A673 (cell line): ENCODE data around the gene ENTPD6. TPM values are rescaled to one million over a fixed set of nuclear protein-coding genes. Genes with fewer than 3 reads are reported as not detected.

Experiments used
- Bru-seq: library from RNA; stranded (reverse); fragments of 400-500 nt; gene quantifications from one replicate; lab custom pipeline; 2021; lab: Mats Ljungman, UMichigan
- BruChase-seq, 2 experiments: library from RNA; stranded (reverse); fragments of 400-500 nt; gene quantifications; one replicate each; lab custom pipeline; 2021; lab: Mats Ljungman, UMichigan
- BruUV-seq: library from RNA; stranded (reverse); fragments of 400-500 nt; replicated peaks from 2 replicates; lab custom pipeline; 2021; lab: Mats Ljungman, UMichigan
- CTCF ChIA-PET: fragments of 300-600 bp; sonication (Branson Sonifier 250); formaldehyde crosslinking; loops from one replicate; lab custom pipeline; 2022; ENCODE audit warnings: antibody characterized with exemption; lab: Charles Lee
- POLR2A ChIA-PET: fragments of 300-600 bp; sonication (Branson Sonifier 250); formaldehyde crosslinking; loops from one replicate; lab custom pipeline; 2022; ENCODE audit warnings: antibody characterized with exemption; ENCODE audit not compliant: low non-redundant PET; lab: Charles Lee
- DNase-seq: peaks from one replicate; pipeline ENCODE4 v3.0.0-alpha.2; 2015; ENCODE audit warnings: low spot score
- H3K27ac ChIP-seq: fragments of 200-600 bp; sonication (generic); 2 replicates; pipeline ENCODE4 v1.5.1; 2016; ENCODE audit warnings: mixed run types, low read depth, mild to moderate bottlenecking, mixed read lengths, antibody characterized with exemption, low read length; ENCODE audit not compliant: poor library complexity, severe bottlenecking
- H3K27me3 ChIP-seq: fragments of 200-600 bp; sonication (generic); replicated peaks from 2 replicates; pipeline ENCODE4 v1.6.1; 2017; ENCODE audit warnings: mixed run types, low read depth, mild to moderate bottlenecking, mixed read lengths, antibody characterized with exemption, low read length; ENCODE audit not compliant: insufficient read depth, poor library complexity
- H3K36me3 ChIP-seq: fragments of 200-600 bp; sonication (generic); 2 replicates; pipeline ENCODE4 v1.6.1; 2016; ENCODE audit warnings: mixed run types, mild to moderate bottlenecking, mixed read lengths, antibody characterized with exemption, low read length; ENCODE audit not compliant: insufficient read depth, poor library complexity, severe bottlenecking
- H3K4me1 ChIP-seq: fragments of 200-600 bp; sonication (generic); 2 replicates; pipeline ENCODE4 v1.6.1; 2017; ENCODE audit warnings: mixed run types, mild to moderate bottlenecking, mixed read lengths, antibody characterized with exemption, low read length; ENCODE audit not compliant: insufficient read depth, poor library complexity, severe bottlenecking
- H3K4me3 ChIP-seq: fragments of 200-600 bp; sonication (generic); 2 replicates; pipeline ENCODE4 v1.5.1; 2016; ENCODE audit warnings: low read depth, mixed run types, mild to moderate bottlenecking, mixed read lengths, low read length; ENCODE audit not compliant: poor library complexity, severe bottlenecking
- H3K9me3 ChIP-seq: fragments of 200-600 bp; sonication (generic); 2 replicates; pipeline ENCODE4 v1.6.1; 2016; ENCODE audit warnings: mixed run types, low read depth, mild to moderate bottlenecking, mixed read lengths, antibody characterized with exemption, low read length; ENCODE audit not compliant: poor library complexity, severe bottlenecking
- CTCF ChIP-seq: fragments of 300-800, 200-600 bp; sonication (generic); conservative IDR thresholded peaks from 2 replicates; pipeline ENCODE4 v1.5.1; 2017; ENCODE audit warnings: low read depth, mild to moderate bottlenecking, antibody characterized with exemption, low read length, moderate library complexity, mixed read lengths
- EZH2 ChIP-seq: fragments of 200-600 bp; sonication (generic); IDR thresholded peaks from 2 replicates; pipeline ENCODE4 v1.6.1; 2017; ENCODE audit warnings: borderline replicate concordance, low read depth, mild to moderate bottlenecking, mixed read lengths, antibody characterized with exemption, low read length; ENCODE audit not compliant: poor library complexity, severe bottlenecking
- intact Hi-C: fragments of 100-400 bp; cut with micrococcal nuclease; formaldehyde crosslinking; loops from one replicate; pipeline ENCODE4 v1.10.0; 2022; ENCODE audit not compliant: unreplicated experiment
- long read RNA-seq: library from polyadenylated mRNA; stranded (forward); transcript quantifications from one replicate; pipeline ENCODE4 v2.0.0, GENCODE V29; 2022
- total RNA-seq: library from RNA; stranded (reverse); gene quantifications from 2 replicates; pipeline ENCODE4 v1.2.3, GENCODE V29; 2021

Gene ENTPD6
- total RNA-seq: 50.2 and 53.2 TPM in 2 replicates
- percentile 71 among the genes with signal in this experiment for Bru-seq, nascent RNA
- BruChase-seq, experiment 1, labeled RNA remaining after a 2-hour chase: percentile 78 among the genes with signal in this experiment
- BruChase-seq, experiment 2, labeled RNA remaining after a 6-hour chase: percentile 68 among the genes with signal in this experiment
- long read RNA-seq, transcript ENTPD6-203 (15 exons, 2,750 nt): minor isoform, 7 of 63 reads
- long read RNA-seq, transcript ENTPD6-202 (15 exons, 2,766 nt): minor isoform, 7 of 63 reads
- long read RNA-seq, transcript ENTPD6-201 (14 exons, 2,708 nt): major isoform, 11 of 63 reads
- long read RNA-seq, partial matches to known transcripts: 2 of 63 reads
- long read RNA-seq, other reads (novel, unspliced or antisense): 36 of 63 reads

DNA sequence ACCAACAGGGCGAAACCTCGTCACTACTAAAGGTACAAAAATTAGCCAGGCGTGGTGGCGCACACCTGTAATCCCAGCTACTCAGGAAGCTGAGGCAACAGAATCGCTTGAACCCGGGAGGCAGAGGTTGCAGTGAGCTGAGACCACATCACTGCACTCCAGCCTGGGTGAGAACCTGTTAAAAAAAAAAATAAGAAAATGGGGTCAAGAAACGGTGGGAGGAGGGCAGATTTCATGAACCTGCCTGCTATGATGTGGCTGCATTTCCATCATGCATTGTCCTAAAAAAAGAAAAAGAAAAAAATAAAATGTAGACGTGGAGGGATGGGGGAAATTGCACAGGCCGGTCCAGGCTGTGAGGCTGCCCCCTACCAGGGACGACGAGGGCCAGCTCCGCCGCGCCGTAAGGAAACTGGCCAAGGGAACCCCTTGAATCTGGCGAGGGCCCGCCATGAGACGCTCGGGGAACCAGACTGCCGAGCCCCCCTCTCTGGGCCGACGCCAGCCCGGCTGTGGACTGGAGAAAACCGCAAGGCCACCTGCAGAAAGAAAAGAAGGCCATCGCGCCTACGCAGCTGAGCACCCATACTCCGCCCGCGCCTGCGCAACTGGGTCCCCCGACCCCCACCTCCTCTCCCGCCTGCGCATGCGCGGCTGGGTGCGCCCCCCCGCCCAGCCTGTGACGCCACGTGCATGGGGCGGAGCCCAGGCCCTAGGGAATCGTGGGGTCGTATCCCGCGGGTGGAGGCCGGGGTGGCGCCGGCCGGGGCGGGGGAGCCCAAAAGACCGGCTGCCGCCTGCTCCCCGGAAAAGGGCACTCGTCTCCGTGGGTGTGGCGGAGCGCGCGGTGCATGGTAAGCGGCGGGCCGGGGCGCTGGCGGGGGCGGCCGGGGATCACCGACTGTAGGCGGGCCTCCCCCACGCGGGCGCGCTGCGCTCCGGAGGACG, at the start of gene ENTPD6:
TSS of gene ENTPD6 (plus strand) at position 699 of the 948 bp plus-strand sequence. CDS start 10,825 bp downstream, outside the sequence.
- ChIA-PET CTCF (no interaction called here), POLR2A (interaction anchor here (0.6 kb wide), 1 partner anchor 13 kb away, joined by 4 read pairs; no protein-coding TSS in a partner anchor)
- H3K4me3 ChIP-seq: peak within 1 kb of the TSS; percentile 85
- no peaks in the 10 kb centered on the region for H3K9me3 ChIP-seq
- TF ChIP-seq EZH2 (no peak), CTCF (peak; percentile 24; the same call in 1 of the 2 replicates)
- intact Hi-C loops: loop anchor here (5.0 to 10.0 kb wide), 2 partner anchors 200 to 203 kb away; partner anchors contain the start of genes ABHD12 and APMAP
- peak; percentile 95 for DNase-seq
- no peaks in the 10 kb centered on the region for H3K36me3 ChIP-seq
- H3K27ac ChIP-seq: peak within 1 kb of the TSS; percentile 87
- H3K4me1 ChIP-seq: no peaks in the 10 kb centered on the region
- H3K27me3 ChIP-seq: peaks cover 10% of the 10 kb centered on the region
- TSS peak; percentile 96 for BruUV-seq

DNA sequence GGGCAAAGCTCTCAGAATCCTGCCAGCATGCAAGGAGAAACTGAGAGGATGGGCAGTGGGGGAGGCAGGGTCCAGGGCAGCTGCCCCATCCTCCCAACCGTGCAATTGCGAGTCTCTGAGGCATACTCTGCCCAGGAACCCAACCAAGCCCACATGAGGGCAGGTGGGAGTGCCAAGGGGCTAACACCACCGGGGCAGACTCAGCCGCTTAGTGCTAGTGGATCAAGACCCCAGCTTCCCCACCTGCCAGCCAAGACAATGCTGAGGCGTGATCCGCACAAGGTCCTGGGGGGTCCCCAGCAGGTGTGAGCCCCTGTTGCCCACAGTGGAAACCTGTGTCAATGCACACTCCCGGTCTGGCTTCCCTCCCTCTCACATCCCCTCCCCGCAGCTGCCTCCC, 48.5 kb upstream of the ENTPD6 start:
- H3K27me3 ChIP-seq: peaks cover 37% of the 10 kb centered on the region
- intact Hi-C loops: no loop called here
- BruUV-seq: no TSS peak

More for the DNA sequence above, 48.5 kb upstream of the ENTPD6 start:
- TF ChIP-seq CTCF: no peak
- no peak for TF ChIP-seq EZH2
- POLR2A ChIA-PET: no interaction called here
- Histone ChIP-seq H3K36me3 (no peaks in the 10 kb centered on the region), H3K9me3 (no peaks in the 10 kb centered on the region), H3K4me1 (peaks cover 9% of the 10 kb centered on the region), H3K27ac (no peak overlapping the region), H3K4me3 (no peak overlapping the region)
- DNase-seq: no peak
- CTCF ChIA-PET: no interaction called here
